Measurements from ENCODE around the gene OGFR. TPM values are rescaled to one million over a fixed set of nuclear protein-coding genes. Genes with fewer than 3 reads are reported as not detected.

OGFR gene
- polyA plus RNA-seq, 1 experiment = 19.7 TPM

DNA sequence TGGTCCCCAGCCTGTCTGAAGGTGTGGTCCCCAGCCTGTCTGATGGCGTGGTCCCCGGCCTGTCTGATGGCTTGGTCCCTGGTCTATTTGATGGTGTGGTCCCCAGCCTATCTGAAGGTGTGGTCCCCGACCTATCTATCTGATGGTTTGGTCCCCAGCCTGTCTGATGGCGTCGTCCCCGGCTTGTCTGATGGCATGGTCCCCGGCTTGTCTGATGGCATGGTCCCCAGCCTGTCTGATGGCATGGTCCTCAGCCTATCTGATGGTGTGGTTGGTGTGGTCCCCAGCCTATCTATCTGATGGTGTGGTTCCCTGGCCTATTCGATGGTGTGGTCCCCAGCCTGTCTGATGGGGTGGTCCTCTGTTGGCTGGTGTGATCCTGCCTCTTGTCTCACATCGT, 26.6 kb upstream of the OGFR start:
- Histone ChIP-seq H3K27ac (ENCODE audit: low read depth, low read length) (no peak overlapping the region), H3K4me3 (ENCODE audit: low read depth, low read length) (no peak overlapping the region), H3K27me3 (ENCODE audit: control insufficient read depth, insufficient read depth, low read length) (peaks cover 24% of the 10 kb centered on the region), H3K9me3 (ENCODE audit: control insufficient read depth, insufficient read depth, low read length) (peaks cover 2% of the 10 kb centered on the region; the same call in 1 of the 2 replicates)
- no peak for DNase-seq (ENCODE audit: low read depth, low spot score)
- TF ChIP-seq, protein P1, sequence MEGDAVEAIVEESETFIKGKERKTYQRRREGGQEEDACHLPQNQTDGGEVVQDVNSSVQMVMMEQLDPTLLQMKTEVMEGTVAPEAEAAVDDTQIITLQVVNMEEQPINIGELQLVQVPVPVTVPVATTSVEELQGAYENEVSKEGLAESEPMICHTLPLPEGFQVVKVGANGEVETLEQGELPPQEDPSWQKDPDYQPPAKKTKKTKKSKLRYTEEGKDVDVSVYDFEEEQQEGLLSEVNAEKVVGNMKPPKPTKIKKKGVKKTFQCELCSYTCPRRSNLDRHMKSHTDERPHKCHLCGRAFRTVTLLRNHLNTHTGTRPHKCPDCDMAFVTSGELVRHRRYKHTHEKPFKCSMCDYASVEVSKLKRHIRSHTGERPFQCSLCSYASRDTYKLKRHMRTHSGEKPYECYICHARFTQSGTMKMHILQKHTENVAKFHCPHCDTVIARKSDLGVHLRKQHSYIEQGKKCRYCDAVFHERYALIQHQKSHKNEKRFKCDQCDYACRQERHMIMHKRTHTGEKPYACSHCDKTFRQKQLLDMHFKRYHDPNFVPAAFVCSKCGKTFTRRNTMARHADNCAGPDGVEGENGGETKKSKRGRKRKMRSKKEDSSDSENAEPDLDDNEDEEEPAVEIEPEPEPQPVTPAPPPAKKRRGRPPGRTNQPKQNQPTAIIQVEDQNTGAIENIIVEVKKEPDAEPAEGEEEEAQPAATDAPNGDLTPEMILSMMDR (IDR thresholded peaks at IDR 0.05; ENCODE audit: low read depth, low read length) = no peak
- ChIA-PET CTCF (no interaction called here), POLR2A (no interaction called here)

DNA sequence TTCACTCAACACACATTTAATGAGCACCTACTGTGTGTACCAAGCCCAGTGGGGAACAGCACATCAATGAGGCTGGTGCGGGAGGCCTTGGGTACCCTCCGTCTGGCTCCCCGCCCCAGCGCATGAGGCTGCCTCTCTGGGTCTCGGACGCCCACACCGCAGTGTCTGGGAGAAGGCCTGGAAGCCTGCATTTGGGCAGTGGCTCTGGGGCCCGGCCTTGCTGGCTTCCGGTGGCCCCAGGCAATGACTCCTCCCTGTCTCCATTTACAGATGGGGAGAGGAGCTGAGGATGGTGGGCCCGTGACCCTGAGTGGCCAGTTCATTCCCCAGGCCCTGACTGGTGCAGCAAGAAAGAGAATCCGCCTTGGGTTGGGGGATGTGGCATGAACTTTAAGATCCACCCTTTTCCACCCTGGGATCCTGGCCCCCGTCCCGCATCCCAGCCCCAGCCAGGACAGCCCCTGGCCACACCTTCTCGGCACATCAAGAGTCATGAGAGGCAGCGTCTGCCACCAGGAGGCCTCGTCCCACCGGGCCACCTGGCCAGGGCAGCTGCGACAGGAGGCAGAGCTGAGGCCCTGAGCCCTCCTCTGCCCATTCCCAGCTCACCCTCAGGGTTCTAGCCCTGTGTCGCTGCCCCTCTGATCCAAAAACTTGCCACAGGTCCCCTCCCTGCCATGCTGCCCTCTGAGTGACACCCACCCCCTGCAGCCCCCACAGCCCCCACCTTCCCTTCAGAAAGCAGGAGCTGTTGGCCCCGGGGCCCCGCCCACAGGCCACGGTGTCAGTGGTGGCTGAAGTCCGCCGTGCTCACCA, 25.8 kb upstream of the OGFR start:
- H3K27ac ChIP-seq (ENCODE audit: low read depth, low read length) = no peak overlapping the region
- ChIA-PET CTCF (no interaction called here), POLR2A (interaction anchor here (0.9 kb wide), 1 partner anchor 15 kb away, joined by 3 read pairs; no protein-coding TSS in a partner anchor)
- H3K27me3 ChIP-seq (ENCODE audit: control insufficient read depth, insufficient read depth, low read length) = peaks cover 19% of the 10 kb centered on the region
- no peak overlapping the region for H3K4me3 ChIP-seq (ENCODE audit: low read depth, low read length)
- peaks cover 2% of the 10 kb centered on the region; the same call in 1 of the 2 replicates for H3K9me3 ChIP-seq (ENCODE audit: control insufficient read depth, insufficient read depth, low read length)
- TF ChIP-seq, protein P1 (IDR thresholded peaks at IDR 0.05; ENCODE audit: low read depth, low read length) = no peak
- no peak for DNase-seq (ENCODE audit: low read depth, low spot score)

DNA sequence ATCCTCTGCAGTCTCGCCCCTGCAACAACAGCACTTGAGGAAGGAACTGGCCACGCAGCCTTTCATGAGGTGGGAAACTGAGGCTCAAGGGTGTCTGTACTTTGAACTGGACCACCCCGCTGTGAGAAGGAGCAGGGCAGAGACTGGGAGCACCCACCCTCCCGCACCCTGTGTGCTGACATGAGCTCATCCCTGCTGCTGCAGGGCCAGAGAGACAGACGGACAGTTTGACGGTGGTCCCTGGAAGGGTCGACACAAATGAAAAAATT, 25.3 kb upstream of the OGFR start:
- peaks cover 2% of the 10 kb centered on the region; the same call in 1 of the 2 replicates for H3K9me3 ChIP-seq (ENCODE audit: control insufficient read depth, insufficient read depth, low read length)
- POLR2A ChIA-PET = interaction anchor here (0.6 to 0.9 kb wide), 2 partner anchors 15 to 57 kb away, joined by 3 read pairs; no protein-coding TSS in a partner anchor
- no peak for DNase-seq (ENCODE audit: low read depth, low spot score)

DNA sequence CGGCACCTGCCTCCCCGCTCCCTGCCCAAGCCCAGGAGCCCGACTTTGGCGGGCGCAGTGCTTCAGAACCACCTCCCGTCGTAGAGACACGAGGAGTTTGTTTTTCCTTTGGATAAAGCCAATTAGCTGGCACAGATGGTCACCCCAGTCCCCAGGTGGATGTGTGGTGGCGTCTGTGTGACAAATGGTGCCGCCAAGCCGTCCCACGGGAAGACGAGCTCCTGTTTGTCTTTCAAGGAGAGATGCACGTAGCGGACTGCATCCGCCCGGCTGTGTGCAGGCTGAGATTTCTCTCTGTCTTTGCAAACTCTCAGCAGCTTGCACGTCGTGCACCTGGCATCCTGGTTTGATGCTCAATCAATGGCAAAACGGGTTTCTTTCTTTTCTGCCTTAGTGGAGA, 24.4 kb upstream of the OGFR start:
- Histone ChIP-seq H3K4me3 (ENCODE audit: low read depth, low read length) (no peak overlapping the region), H3K27me3 (ENCODE audit: control insufficient read depth, insufficient read depth, low read length) (peaks cover 14% of the 10 kb centered on the region), H3K27ac (ENCODE audit: low read depth, low read length) (no peak overlapping the region), H3K9me3 (ENCODE audit: control insufficient read depth, insufficient read depth, low read length) (peaks cover 2% of the 10 kb centered on the region; the same call in 1 of the 2 replicates)
- ChIA-PET POLR2A (no interaction called here), CTCF (no interaction called here)
- TF ChIP-seq, protein P1 (IDR thresholded peaks at IDR 0.05; ENCODE audit: low read depth, low read length) = no peak
- DNase-seq (ENCODE audit: low read depth, low spot score) = no peak

More for the DNA sequence above, 25.3 kb upstream of the OGFR start:
- TF ChIP-seq, protein P1 (IDR thresholded peaks at IDR 0.05; ENCODE audit: low read depth, low read length) = no peak
- CTCF ChIA-PET = no interaction called here
- Histone ChIP-seq H3K27ac (ENCODE audit: low read depth, low read length) (no peak overlapping the region), H3K4me3 (ENCODE audit: low read depth, low read length) (no peak overlapping the region), H3K27me3 (ENCODE audit: control insufficient read depth, insufficient read depth, low read length) (peaks cover 18% of the 10 kb centered on the region)

DNA sequence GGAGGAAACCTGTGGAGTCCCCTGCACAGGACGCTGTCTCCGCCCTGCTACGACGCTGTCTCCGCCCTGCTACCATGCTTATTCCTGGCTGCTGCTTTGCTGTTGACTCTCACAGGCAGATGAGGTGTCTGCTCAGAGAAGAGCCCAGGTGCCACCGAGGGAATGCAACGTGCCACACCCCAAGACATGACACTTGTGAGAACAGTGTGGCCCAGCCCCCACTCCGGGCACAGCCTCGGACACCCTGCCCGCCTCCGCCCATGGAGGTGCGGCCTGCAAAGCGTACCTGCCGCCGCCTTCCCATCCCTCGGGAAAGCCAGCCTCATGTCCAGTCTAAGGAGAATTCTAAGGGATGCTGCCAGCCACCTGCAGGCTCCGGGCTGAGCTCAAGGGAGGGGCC, 23.9 kb upstream of the OGFR start:
- Histone ChIP-seq H3K4me3 (ENCODE audit: low read depth, low read length) (no peak overlapping the region), H3K27ac (ENCODE audit: low read depth, low read length) (no peak overlapping the region), H3K27me3 (ENCODE audit: control insufficient read depth, insufficient read depth, low read length) (peaks cover 11% of the 10 kb centered on the region), H3K9me3 (ENCODE audit: control insufficient read depth, insufficient read depth, low read length) (peaks cover 2% of the 10 kb centered on the region; the same call in 1 of the 2 replicates)
- TF ChIP-seq, protein P1 (IDR thresholded peaks at IDR 0.05; ENCODE audit: low read depth, low read length) = no peak
- ChIA-PET CTCF (no interaction called here), POLR2A (no interaction called here)
- no peak for DNase-seq (ENCODE audit: low read depth, low spot score)
